ENCODE results near the gene RETREG3. TPM values are rescaled to one million over a fixed set of nuclear protein-coding genes. Genes with fewer than 3 reads are reported as not detected.

RETREG3 gene
- total and polyA plus RNA-seq, 9 of the 15 experiments (the other 6 are each of a cell fraction or from before 2014, with no cell fraction given): 4.1 to 39.0 (median 16.9) TPM

GRCh38 chr17:42578282-42578869, 30.8 kb downstream of the RETREG3 start (continued):
- TF ChIP-seq RBBP5 (IDR thresholded peaks at IDR 0.05; ENCODE audit: borderline replicate concordance, insufficient read depth, low read length, poor library complexity, severe bottlenecking): no peak
- no peak for TF ChIP-seq CBX1 (IDR thresholded peaks at IDR 0.05; ENCODE audit: low read depth)
- TF ChIP-seq RAD51 (IDR thresholded peaks at IDR 0.05; ENCODE audit: borderline replicate concordance, low read depth): no peak
- no peak for TF ChIP-seq CEBPG (CRISPR knock-in tag; IDR thresholded peaks at IDR 0.05)
- TF ChIP-seq CEBPG (tag; conservative IDR thresholded peaks at IDR 0.05 in 1 of 2, IDR thresholded peaks at IDR 0.05 in 1 of 2): no peak
- TF ChIP-seq RNF2 (IDR thresholded peaks at IDR 0.05): no peak; the same call in 1 of the 2 replicates
- no peak for TF ChIP-seq KLF1 (tag; IDR thresholded peaks at IDR 0.05)
- no peak for TF ChIP-seq MXI1 (IDR thresholded peaks at IDR 0.05; ENCODE audit: low read depth, low read length)
- no peak for TF ChIP-seq ZNF143 (CRISPR knock-in tag; IDR thresholded peaks at IDR 0.05)
- no peak for TF ChIP-seq RBM17 (IDR thresholded peaks at IDR 0.05; ENCODE audit: borderline replicate concordance, low read depth, low read length)
- TF ChIP-seq KHSRP (IDR thresholded peaks at IDR 0.05): no peak
- no peak for TF ChIP-seq PCBP2 (IDR thresholded peaks at IDR 0.05; ENCODE audit: low read depth, low read length, poor library complexity, severe bottlenecking)
- no peak for TF ChIP-seq ZNF133 (CRISPR knock-in tag; IDR thresholded peaks at IDR 0.05)
- TF ChIP-seq BRD4 (IDR thresholded peaks at IDR 0.05): 0 out of 2 replicates have a peak, but pooled peaks have one; percentile 21
- 0 out of 4 replicates have a peak, but pooled peaks of 1 of the 2 experiments have one; percentile 14 for TF ChIP-seq KDM4B (IDR thresholded peaks at IDR 0.05; ENCODE audit: borderline replicate concordance in 2 of 2, low read depth in 1 of 2)
- no peak for TF ChIP-seq SMAD2 (IDR thresholded peaks at IDR 0.05; ENCODE audit: low read depth, low read length)
- TF ChIP-seq ZNF507 (tag; conservative IDR thresholded peaks at IDR 0.05): no peak
- no peak for TF ChIP-seq ARID3A (IDR thresholded peaks at IDR 0.05; ENCODE audit: borderline replicate concordance, low read depth, low read length)
- TF ChIP-seq CHAMP1 (IDR thresholded peaks at IDR 0.05): no peak
- peak; percentile 26 for TF ChIP-seq CBFA2T3 (IDR thresholded peaks at IDR 0.05)
- no peak for TF ChIP-seq DMBX1 (CRISPR knock-in tag; IDR thresholded peaks at IDR 0.05; ENCODE audit: borderline replicate concordance)
- TF ChIP-seq MCM5 (IDR thresholded peaks at IDR 0.05; ENCODE audit: low read depth): no peak
- TF ChIP-seq GTF2B (IDR thresholded peaks at IDR 0.05; ENCODE audit: extremely low read depth, insufficient read length): no peak
- no peak for TF ChIP-seq XRCC4 (IDR thresholded peaks at IDR 0.05; ENCODE audit: extremely low read depth, insufficient read depth, insufficient read length)
